AG04449 (cell line): Measurements from ENCODE around the gene NEURL1B.

Source experiments
- CTCF ChIA-PET: fragments of 350-600 bp; formaldehyde crosslinking; extraction: SDS; loops from one replicate; lab custom pipeline; 2021; ENCODE audit warnings: antibody characterized with exemption; lab: Yijun Ruan, JAX
- POLR2A ChIA-PET: fragments of 400-600, 350-600 bp; formaldehyde crosslinking; extraction: SDS; loops from one replicate; lab custom pipeline; 2020; ENCODE audit warnings: antibody characterized with exemption, inconsistent platforms; lab: Yijun Ruan, JAX
- DNase-seq: peaks from one replicate; pipeline ENCODE4 v3.0.0-alpha.2; 2010; ENCODE audit warnings: low read depth, low spot score
- H3K4me3 ChIP-seq: 2 replicates; pipeline ENCODE4 v1.5.1; 2011; ENCODE audit warnings: low read depth, mild to moderate bottlenecking, control low read depth, low read length
- CTCF ChIP-seq: IDR thresholded peaks from one replicate; pipeline ENCODE4 v1.5.1; 2011; ENCODE audit warnings: mild to moderate bottlenecking, moderate library complexity, low read length, control low read depth, inconsistent platforms; ENCODE audit not compliant: insufficient read depth; ENCODE audit errors: missing control alignments

The NEURL1B gene

GRCh38 chr5:172634106-172634899 lies 6.8 kb upstream of the NEURL1B start:
- H3K4me3 ChIP-seq = no peak overlapping the region
- DNase-seq = no peak
- no peak for TF ChIP-seq CTCF
- CTCF ChIA-PET = no interaction called here
- POLR2A ChIA-PET = no interaction called here

GRCh38 chr5:172635038-172635437 lies 6.0 kb upstream of the NEURL1B start:
- no peak for DNase-seq
- no peak for TF ChIP-seq CTCF
- ChIA-PET CTCF (no interaction called here), POLR2A (no interaction called here)
- no peak overlapping the region for H3K4me3 ChIP-seq

- no peak for DNase-seq
- POLR2A ChIA-PET = no interaction called here
- no peak for TF ChIP-seq CTCF
- no peak overlapping the region for H3K4me3 ChIP-seq
- CTCF ChIA-PET = no interaction called here
Observed at GRCh38 chr5:172636279-172637050, 4.6 kb upstream of the NEURL1B start.

GRCh38 chr5:172637110-172637580 lies 3.9 kb upstream of the NEURL1B start:
- DNase-seq = no peak
- ChIA-PET CTCF (no interaction called here), POLR2A (no interaction called here)
- H3K4me3 ChIP-seq = no peak overlapping the region
- no peak for TF ChIP-seq CTCF

- no peak overlapping the region for H3K4me3 ChIP-seq
- no peak for DNase-seq
- ChIA-PET CTCF (interaction anchor here (0.8 kb wide), 1 partner anchor 61 kb away, joined by 3 read pairs; no protein-coding TSS in a partner anchor), POLR2A (no interaction called here)
- no peak for TF ChIP-seq CTCF
Observed at GRCh38 chr5:172637740-172638139, 3.3 kb upstream of the NEURL1B start.

- POLR2A ChIA-PET = no interaction called here
- DNase-seq = no peak
- H3K4me3 ChIP-seq = no peak overlapping the region
- CTCF ChIA-PET = interaction anchor here (0.8 kb wide), 1 partner anchor 60 kb away, joined by 3 read pairs; no protein-coding TSS in a partner anchor
- TF ChIP-seq CTCF = no peak
Observed at GRCh38 chr5:172638209-172638768, 2.8 kb upstream of the NEURL1B start.
